Erythroblast (primary cell): ENCODE measurements around the gene SSNA1.

ENCODE experiments used
- DNase-seq, 2 experiments: peaks; one replicate each; lab custom pipeline; 2025; lab: John Stamatoyannopoulos, UW
- GATA1 ChIP-seq: IDR thresholded peaks from 2 replicates; pipeline ENCODE4 v1.6.1; 2011; ENCODE audit warnings: low read depth, mild to moderate bottlenecking, control low read depth, low read length, moderate library complexity
- POLR2A ChIP-seq: IDR thresholded peaks from 2 replicates; pipeline ENCODE4 v1.6.1; 2011; ENCODE audit warnings: mild to moderate bottlenecking, low read length

Gene SSNA1

DNA sequence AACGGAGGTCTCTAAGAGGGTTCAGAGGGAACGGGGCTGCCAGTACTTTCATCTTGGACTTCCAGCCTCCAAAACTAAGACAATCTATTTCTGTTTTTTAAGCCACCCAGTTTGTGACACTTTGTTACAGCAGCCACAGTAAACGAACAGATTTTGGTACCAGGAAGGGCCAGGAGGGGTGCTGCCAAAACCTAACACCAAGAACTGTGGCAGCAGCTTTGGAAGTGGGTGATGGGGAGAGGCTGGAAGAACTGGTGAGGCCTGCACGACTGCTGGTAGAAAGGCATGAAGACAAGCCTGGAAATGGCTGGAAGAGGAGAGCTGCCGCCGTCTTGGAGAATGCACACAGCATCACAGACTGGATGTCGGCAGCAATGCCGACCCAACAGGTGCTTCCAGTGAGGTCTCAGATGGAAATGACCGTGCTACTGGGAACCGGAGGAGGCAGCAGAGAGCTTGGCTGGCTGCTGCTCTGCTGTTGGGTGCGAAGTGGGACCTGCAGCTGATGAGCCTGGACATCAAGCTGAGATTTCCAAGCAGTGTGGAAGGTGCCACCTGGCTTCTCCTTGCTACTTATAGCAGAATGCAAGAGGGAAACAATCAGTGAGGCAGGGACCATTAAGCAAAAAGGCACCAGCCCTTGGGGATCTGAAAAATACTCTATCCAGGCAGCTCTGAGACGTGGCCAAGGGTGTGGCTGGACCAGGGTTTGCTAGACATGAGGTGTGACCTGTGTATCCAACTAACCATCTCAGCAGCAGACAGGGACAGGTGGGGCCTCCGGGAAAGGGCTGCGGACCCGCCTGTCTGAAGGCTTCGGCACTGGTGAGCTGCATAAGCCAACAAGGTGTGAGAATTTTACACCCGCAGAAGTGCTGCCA is 11.9 kb upstream of the SSNA1 start:
- peak; percentile 50 to 59 for DNase-seq
- TF ChIP-seq POLR2A (peak; percentile 30), GATA1 (no peak)

GRCh38 chr9:137178201-137178938 is 10.1 kb upstream of the SSNA1 start:
- TF ChIP-seq POLR2A, result no peak
- no peak for TF ChIP-seq GATA1
- no peak for DNase-seq

DNA sequence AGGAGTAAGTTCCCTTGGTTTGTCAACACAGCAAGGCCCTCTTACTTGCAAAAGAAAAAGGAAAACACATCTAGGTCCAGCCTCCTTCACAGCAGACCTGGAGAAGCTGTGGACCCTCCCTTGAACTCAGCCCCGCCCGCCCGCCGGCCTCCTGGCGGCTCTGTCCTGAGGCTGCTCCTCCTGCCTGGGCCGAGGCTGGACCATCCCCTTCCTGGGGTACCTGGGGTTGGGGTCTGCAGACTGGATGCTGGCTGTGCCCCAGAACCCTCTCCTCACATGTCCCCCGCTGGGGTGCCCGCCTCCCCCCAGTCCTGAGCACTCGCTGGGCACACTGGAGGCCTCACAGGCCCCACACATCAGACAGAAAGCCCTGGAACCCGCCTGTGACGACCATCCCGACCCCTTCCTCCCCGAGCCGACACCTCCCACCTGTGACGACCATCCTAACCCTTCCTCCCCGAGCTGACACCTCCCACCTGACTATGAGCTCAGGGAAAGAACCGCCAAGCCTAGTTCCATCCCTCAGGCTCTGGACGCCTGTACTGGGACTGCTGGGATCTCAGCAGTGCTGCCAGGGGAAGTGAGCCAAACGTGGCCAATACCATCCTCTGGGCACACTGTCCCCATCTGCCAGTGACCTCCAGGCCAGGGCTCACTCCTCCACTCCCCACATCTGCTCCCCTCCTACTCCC is 9.4 kb upstream of the SSNA1 start:
- TF ChIP-seq GATA1, result no peak
- no peak for TF ChIP-seq POLR2A
- DNase-seq, result no peak

- no peak for DNase-seq
- TF ChIP-seq GATA1, result no peak
- no peak for TF ChIP-seq POLR2A
Measured at GRCh38 chr9:137179761-137180160, 8.7 kb upstream of the SSNA1 start.

- TF ChIP-seq GATA1 (no peak), POLR2A (no peak)
- DNase-seq, result no peak
Measured at GRCh38 chr9:137180491-137180890, 8.0 kb upstream of the SSNA1 start.

DNA sequence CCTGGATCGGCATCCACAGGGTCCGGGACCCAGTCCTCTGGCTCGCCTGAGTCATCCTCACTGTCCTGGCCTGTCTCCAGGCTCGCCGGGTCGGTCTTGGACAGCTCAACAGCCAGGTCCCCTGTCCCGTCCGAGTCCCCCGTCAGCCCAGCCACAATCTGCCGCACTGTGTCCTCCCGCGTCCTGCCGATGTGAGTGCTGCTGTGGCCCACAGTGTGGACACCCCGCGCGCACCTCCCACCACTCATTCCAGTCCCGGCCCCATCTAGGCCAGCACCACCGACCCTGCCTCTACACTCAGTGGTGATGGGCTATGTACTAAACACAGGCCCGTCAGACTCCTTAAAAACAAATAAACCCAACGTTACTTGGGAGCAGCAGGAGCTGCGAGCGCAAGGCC is 6.8 kb upstream of the SSNA1 start:
- DNase-seq, result no peak
- TF ChIP-seq POLR2A (no peak), GATA1 (no peak)

- TF ChIP-seq POLR2A (no peak), GATA1 (no peak)
- no peak for DNase-seq
Measured at GRCh38 chr9:137182836-137183235, 5.6 kb upstream of the SSNA1 start.

DNA sequence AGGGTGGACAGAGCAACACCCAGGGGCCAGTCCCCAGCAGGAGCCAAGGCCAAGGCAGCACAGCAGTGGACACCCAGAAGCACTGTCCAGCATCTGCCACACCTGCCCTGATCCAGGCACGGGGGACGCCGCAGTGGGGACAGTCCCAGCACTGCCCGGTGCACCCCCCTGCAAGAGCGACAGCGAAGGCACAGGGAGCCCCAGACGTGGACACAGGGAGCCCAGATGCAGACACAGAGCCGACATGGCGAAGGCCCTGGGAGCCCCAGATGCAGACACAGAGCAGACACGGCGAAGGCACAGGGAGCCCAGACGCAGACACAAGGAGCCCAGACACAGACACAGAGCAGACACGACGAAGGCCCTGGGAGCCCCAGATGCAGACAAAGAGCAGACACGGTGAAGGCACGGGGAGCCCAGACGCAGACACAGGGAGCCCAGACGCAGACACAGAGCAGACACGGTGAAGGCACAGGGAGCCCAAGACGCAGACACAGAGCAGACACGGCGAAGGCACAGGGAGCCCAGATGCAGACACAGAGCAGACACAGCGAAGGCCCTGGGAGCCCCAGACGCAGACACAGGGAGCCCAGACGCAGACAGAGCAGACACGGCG is 4.4 kb upstream of the SSNA1 start:
- DNase-seq, result no peak
- no peak for TF ChIP-seq GATA1
- no peak for TF ChIP-seq POLR2A

- TF ChIP-seq POLR2A (no peak), GATA1 (no peak)
- DNase-seq, result no peak
Measured at GRCh38 chr9:137184881-137185660, 3.4 kb upstream of the SSNA1 start.

- no peak for DNase-seq
- TF ChIP-seq POLR2A, result no peak
- no peak for TF ChIP-seq GATA1
Measured at GRCh38 chr9:137185921-137186320, 2.6 kb upstream of the SSNA1 start.

DNA sequence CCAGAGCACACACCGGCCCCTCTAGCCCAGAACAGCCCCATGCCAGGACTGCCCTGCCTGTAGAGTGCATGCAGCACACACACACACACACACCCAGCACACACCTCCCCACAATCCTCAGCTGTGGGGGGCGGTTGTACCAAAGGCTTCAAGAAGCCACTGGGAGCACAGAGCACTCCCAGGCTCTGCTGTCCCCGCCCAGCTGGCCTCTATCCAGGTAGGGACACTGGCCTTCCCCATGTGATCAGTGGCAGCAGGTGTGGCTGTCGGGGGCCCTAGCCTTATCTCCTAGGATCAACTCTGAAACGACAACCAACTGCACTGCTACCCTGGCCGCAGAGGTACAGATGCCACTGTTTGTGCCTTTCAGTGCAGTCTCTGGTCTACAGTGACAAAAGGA is 2.1 kb upstream of the SSNA1 start:
- TF ChIP-seq GATA1 (no peak), POLR2A (no peak)
- DNase-seq, result peak; percentile 40 to 47

DNA sequence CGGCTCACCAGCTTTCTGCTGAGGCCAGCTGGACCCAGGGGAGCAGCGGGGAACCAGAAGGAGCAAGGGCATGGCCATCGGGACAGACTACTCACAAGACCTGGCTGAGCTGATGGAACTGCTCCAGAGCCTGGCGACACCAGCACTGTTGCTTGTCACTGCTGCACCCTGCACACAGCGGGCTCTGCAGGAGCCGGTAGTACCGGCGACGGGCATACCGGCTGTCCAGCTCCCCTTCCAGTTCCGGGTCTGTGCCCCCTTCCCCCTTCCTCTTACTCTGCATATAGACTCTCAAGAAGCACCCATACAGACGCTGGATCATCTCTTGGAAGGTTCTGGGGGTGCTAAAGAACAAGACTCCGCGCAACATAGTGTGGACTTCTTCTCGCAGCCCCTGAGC is 1.1 kb upstream of the SSNA1 start:
- no peak for DNase-seq
- TF ChIP-seq GATA1 (no peak), POLR2A (no peak)

GRCh38 chr9:137188086-137188489 is 388 bp upstream of the SSNA1 start:
- no peak for TF ChIP-seq POLR2A
- no peak for TF ChIP-seq GATA1
- no peak for DNase-seq
